ENCODE measurements around the gene MAOA. TPM values are rescaled to one million over a fixed set of nuclear protein-coding genes. Genes with fewer than 3 reads are reported as not detected.

The MAOA gene
- total RNA-seq, 6 experiments from 2014 or later = 76.2 to 180 (median 109) TPM

DNA sequence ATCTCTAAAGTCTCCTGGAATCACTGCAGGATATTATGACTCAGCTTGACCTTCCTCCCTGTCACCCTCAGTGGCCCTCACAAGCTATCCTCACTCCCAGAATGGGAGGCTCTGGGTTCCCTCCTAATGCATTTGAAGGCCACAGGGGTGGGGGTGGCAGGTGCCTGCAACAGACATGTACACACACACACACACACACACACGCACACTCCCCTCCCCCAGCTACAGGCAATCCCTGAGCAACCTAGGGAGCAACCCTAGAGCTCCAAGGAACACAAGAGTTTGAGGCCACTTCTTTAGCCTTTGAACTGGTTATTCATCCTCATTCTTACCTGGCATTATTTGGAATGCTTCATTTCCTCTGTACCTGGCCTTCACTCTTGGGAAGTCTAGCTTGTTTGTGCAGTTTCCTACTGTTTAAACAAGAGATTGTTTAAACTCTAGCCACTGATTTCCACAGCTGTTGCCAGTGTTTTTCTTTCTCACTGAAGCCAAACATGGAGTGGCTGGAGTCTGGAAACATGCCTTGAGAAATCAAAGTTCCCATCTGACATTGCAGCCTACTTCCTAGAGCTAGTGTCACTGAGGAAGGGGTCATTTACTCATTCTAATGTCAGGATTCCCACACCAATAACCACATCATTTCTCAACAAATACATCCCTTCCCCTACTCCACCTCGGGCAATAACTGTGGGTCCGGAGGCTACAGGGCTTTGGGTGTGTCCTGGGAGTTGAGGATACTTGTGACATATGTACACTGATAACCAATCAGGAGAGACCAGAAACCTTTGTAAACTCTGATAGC lies 37.7 kb downstream of the MAOA start:
- DNase-seq = peak in 2 of 3 donors; percentile 56 to 61
- intact Hi-C loops (cut with DNase I) = no loop called here

DNA sequence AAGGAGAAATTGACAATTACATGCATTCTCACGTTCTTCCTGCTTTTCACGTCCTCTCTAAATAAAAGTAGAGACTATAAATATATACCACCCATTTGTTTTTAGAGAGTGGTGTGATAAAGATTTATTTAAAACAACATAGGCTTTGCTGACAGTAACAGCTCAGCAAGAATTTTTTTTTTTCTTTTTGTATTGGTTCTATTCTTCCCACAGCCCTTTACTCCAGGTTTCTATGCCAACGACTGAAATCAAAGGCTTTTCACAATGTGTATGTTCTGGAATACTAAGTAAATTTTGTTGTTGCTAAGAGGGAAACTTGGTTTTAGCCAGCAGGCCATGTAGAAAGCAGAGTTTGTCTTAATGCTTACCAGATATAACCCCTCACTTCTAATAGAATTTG lies 43.4 kb downstream of the MAOA start:
- DNase-seq (no peak), ATAC-seq (no peak)
- Histone ChIP-seq H3K4me3 (no peak overlapping the region), H3K9me3 (no peaks in the 10 kb centered on the region), H3K4me1 (peaks cover 0 to 56% (median 7%) of the 10 kb centered on the region in 4 donors), H3K27ac (peak overlapping the region in 2 of 3 donors; percentile 68 to 74), H3K27me3 (no peaks in the 10 kb centered on the region), H3K36me3 (no peaks in the 10 kb centered on the region)
- WGBS (ENCODE audit: insufficient coverage, low coverage, low lambda C conversion rate, missing lambda C conversion rate) = 39% methylated on average over 3 of the region's 3 CpGs
- TF ChIP-seq POLR2A (IDR thresholded peaks at IDR 0.05) = no peak
- TF ChIP-seq, protein P1, sequence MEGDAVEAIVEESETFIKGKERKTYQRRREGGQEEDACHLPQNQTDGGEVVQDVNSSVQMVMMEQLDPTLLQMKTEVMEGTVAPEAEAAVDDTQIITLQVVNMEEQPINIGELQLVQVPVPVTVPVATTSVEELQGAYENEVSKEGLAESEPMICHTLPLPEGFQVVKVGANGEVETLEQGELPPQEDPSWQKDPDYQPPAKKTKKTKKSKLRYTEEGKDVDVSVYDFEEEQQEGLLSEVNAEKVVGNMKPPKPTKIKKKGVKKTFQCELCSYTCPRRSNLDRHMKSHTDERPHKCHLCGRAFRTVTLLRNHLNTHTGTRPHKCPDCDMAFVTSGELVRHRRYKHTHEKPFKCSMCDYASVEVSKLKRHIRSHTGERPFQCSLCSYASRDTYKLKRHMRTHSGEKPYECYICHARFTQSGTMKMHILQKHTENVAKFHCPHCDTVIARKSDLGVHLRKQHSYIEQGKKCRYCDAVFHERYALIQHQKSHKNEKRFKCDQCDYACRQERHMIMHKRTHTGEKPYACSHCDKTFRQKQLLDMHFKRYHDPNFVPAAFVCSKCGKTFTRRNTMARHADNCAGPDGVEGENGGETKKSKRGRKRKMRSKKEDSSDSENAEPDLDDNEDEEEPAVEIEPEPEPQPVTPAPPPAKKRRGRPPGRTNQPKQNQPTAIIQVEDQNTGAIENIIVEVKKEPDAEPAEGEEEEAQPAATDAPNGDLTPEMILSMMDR (IDR thresholded peaks at IDR 0.05) = no peak
- intact Hi-C loops (cut with DNase I) = no loop called here

More for the DNA sequence above, 37.7 kb downstream of the MAOA start:
- no peaks in the 10 kb centered on the region for H3K27me3 ChIP-seq
- H3K4me1 ChIP-seq = peaks cover 0 to 38% (median 4%) of the 10 kb centered on the region in 4 donors
- TF ChIP-seq, protein P1 (IDR thresholded peaks at IDR 0.05) = no peak
- no peak for TF ChIP-seq POLR2A (IDR thresholded peaks at IDR 0.05)
- peak; percentile 73 to 84 (median 74) for ATAC-seq
- H3K27ac ChIP-seq = peak overlapping the region in 2 of 3 donors; percentile 45 to 71
- WGBS (ENCODE audit: insufficient coverage, low coverage, low lambda C conversion rate, missing lambda C conversion rate) = 12% methylated on average over 2 of the region's 3 CpGs
- H3K4me3 ChIP-seq = no peak overlapping the region
- no peaks in the 10 kb centered on the region for H3K36me3 ChIP-seq
- no peaks in the 10 kb centered on the region for H3K9me3 ChIP-seq

DNA sequence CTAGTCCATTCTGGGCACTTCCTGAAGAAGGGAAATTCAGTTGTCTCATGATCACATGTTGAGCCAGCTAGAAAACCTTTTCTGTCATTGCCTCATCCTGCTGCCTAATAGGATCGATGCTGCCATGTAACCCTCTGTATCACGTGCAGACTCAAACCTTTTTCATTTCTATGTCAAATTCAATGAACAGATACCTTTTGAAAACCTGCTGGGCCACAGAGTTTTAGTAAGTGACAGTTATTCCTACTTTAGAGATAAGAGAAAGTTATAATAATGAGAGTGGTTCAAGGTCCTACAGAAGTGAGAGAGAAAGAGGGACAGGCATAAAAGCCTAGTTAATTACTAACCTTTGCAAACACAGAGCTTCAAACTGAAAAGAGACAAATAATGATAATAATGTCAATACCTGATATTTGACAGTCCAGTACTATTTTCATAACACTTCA lies 46.0 kb downstream of the MAOA start:
- Histone ChIP-seq H3K36me3 (no peaks in the 10 kb centered on the region), H3K27ac (peak overlapping the region; percentile 59 to 74 (median 68)), H3K27me3 (no peaks in the 10 kb centered on the region), H3K9me3 (no peaks in the 10 kb centered on the region), H3K4me3 (no peak overlapping the region), H3K4me1 (peaks cover 0 to 42% (median 4%) of the 10 kb centered on the region in 4 donors)
- no peak for DNase-seq
- intact Hi-C loops (cut with DNase I) = no loop called here
- TF ChIP-seq, protein P1 (IDR thresholded peaks at IDR 0.05) = no peak
- TF ChIP-seq POLR2A (IDR thresholded peaks at IDR 0.05) = no peak
- 33% methylated on average over 2 of the region's 2 CpGs for WGBS (ENCODE audit: insufficient coverage, low coverage, low lambda C conversion rate, missing lambda C conversion rate)
- ATAC-seq = peak; percentile 53 to 66 (median 62)

DNA sequence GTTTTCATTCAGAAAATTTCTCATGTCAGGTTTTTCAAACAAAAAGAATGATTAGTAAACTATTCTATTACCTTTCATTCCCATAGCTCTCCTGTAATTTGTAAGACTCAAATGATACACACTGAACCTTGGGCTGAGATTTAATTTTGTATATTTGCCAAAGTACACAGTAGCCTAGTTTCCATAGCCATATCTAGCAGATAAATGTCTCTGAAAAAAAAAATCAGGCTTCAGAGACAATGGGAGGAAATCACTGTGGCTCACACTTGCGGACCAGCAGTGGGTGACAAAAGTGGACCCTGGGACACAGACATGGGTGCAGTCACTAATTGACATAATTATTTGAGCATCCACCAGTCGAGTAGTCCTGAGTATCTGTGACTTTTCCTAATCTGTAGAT lies 46.6 kb downstream of the MAOA start:
- peaks cover 0 to 39% (median 4%) of the 10 kb centered on the region in 4 donors for H3K4me1 ChIP-seq
- H3K27ac ChIP-seq = peak overlapping the region; percentile 59 to 74 (median 68)
- intact Hi-C loops (cut with DNase I) = no loop called here
- H3K27me3 ChIP-seq = no peaks in the 10 kb centered on the region
- no peaks in the 10 kb centered on the region for H3K36me3 ChIP-seq
- no peak for TF ChIP-seq POLR2A (IDR thresholded peaks at IDR 0.05)
- TF ChIP-seq, protein P1 (IDR thresholded peaks at IDR 0.05) = no peak
- WGBS (ENCODE audit: insufficient coverage, low coverage, low lambda C conversion rate, missing lambda C conversion rate) = 38% methylated on average over 2 of the region's 2 CpGs
- no peak overlapping the region for H3K4me3 ChIP-seq
- peak; percentile 58 to 69 (median 64) for ATAC-seq
- no peak for DNase-seq
- no peaks in the 10 kb centered on the region for H3K9me3 ChIP-seq

Data from right lobe of liver (tissue), 6 donors.